Calu3 (cell line): ENCODE results near the gene SEMA6D. TPM values are rescaled to one million over a fixed set of nuclear protein-coding genes. Genes with fewer than 3 reads are reported as not detected.

Experiments used
- BruUV-seq: library from RNA; stranded (reverse); fragments of 400-500 nt; replicated peaks from 2 replicates; lab custom pipeline; 2021; lab: Mats Ljungman, UMichigan
- CTCF ChIA-PET: fragments of 300-600 bp; sonication (Branson Sonifier 250); formaldehyde crosslinking; loops from one replicate; lab custom pipeline; 2022; ENCODE audit warnings: antibody characterized with exemption; lab: Charles Lee
- DNase-seq: peaks from one replicate; pipeline ENCODE4 v3.0.0; 2022
- H3K27ac Mint-ChIP-seq: one replicate; pipeline ENCODE4 v1.8.0; 2022; ENCODE audit warnings: mixed read lengths; ENCODE audit not compliant: unreplicated experiment
- H3K27me3 Mint-ChIP-seq: one replicate; pipeline ENCODE4 v1.8.0; 2022; ENCODE audit warnings: mixed read lengths; ENCODE audit not compliant: unreplicated experiment
- H3K36me3 Mint-ChIP-seq: one replicate; pipeline ENCODE4 v1.8.0; 2022; ENCODE audit warnings: mild to moderate bottlenecking, moderate library complexity, mixed read lengths; ENCODE audit not compliant: insufficient read depth, unreplicated experiment
- H3K4me1 Mint-ChIP-seq: one replicate; pipeline ENCODE4 v1.8.0; 2022; ENCODE audit warnings: mild to moderate bottlenecking, low read depth, mixed read lengths; ENCODE audit not compliant: unreplicated experiment
- H3K4me3 Mint-ChIP-seq: one replicate; pipeline ENCODE4 v1.8.0; 2022; ENCODE audit warnings: mild to moderate bottlenecking, low read depth, moderate library complexity, mixed read lengths; ENCODE audit not compliant: unreplicated experiment
- H3K9me3 Mint-ChIP-seq: one replicate; pipeline ENCODE4 v1.8.0; 2022; ENCODE audit warnings: low read depth, mixed read lengths; ENCODE audit not compliant: unreplicated experiment
- intact Hi-C: fragments of 100-400 bp; cut with micrococcal nuclease; formaldehyde crosslinking; loops from one replicate; pipeline ENCODE4 v1.10.0; 2022; ENCODE audit not compliant: unreplicated experiment
- total RNA-seq: library from RNA; stranded (reverse); gene quantifications from 2 replicates; pipeline ENCODE4 v1.2.3, GENCODE V29; 2022
- TF ChIP-seq, protein P1 (sequence below): fragments of 200-600 bp; IDR thresholded peaks from one replicate; pipeline ENCODE4 v1.8.0; 2022; ENCODE audit warnings: antibody characterized with exemption; ENCODE audit not compliant: unreplicated experiment

The SEMA6D gene
- total RNA-seq, 1 experiment from 2014 or later: not detected

DNA sequence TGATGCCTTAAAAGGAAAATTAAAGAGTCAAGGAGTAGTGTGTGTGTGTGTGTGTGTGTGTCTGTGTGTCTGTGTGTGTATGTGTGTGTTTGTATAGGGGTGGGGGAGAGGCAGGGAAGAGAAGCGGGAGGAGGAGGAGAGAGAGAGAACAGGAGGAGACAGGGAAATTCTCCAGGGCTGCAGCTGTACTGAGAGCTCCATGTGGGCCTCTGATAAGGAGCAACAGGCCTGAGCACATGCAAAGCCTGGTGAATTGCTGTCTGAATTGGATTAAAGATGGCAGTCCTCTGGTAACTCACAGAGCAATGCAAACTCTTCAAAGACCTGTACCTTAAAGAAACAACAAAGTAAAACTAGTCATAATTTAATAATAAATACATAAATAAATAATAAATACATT, 70.6 kb downstream of the SEMA6D start:
- intact Hi-C loops: no loop called here
- Mint-ChIP-seq H3K36me3 (no peaks in the 10 kb centered on the region), H3K9me3 (peaks cover 3% of the 10 kb centered on the region), H3K27ac (no peak overlapping the region), H3K4me3 (no peak overlapping the region), H3K4me1 (no peaks in the 10 kb centered on the region), H3K27me3 (no peaks in the 10 kb centered on the region)
- TF ChIP-seq, protein P1, sequence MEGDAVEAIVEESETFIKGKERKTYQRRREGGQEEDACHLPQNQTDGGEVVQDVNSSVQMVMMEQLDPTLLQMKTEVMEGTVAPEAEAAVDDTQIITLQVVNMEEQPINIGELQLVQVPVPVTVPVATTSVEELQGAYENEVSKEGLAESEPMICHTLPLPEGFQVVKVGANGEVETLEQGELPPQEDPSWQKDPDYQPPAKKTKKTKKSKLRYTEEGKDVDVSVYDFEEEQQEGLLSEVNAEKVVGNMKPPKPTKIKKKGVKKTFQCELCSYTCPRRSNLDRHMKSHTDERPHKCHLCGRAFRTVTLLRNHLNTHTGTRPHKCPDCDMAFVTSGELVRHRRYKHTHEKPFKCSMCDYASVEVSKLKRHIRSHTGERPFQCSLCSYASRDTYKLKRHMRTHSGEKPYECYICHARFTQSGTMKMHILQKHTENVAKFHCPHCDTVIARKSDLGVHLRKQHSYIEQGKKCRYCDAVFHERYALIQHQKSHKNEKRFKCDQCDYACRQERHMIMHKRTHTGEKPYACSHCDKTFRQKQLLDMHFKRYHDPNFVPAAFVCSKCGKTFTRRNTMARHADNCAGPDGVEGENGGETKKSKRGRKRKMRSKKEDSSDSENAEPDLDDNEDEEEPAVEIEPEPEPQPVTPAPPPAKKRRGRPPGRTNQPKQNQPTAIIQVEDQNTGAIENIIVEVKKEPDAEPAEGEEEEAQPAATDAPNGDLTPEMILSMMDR: no peak
- BruUV-seq: no TSS peak
- CTCF ChIA-PET: no interaction called here
- no peak for DNase-seq

DNA sequence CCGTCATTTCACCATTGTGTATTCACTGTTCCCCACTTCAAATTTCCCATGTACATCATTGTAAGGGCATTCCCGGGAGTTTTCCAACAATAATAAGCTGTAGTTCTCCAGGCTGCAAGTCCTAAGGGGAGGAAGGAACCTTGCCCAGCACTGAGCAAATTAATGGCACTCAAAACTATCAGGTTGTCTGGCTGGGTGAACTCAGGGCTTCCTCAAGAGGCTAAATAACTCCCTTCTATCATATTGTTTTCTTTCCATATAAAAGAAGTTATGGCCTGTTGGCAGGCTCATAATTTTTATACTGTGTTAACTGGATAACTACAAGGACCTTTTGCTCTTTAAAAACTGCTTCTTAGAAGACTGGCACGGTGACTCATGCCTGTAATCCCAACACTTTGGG, 71.4 kb downstream of the SEMA6D start:
- no peak overlapping the region for H3K4me3 Mint-ChIP-seq
- CTCF ChIA-PET: no interaction called here
- TF ChIP-seq, protein P1: no peak
- DNase-seq: no peak
- no TSS peak for BruUV-seq
- peaks cover 3% of the 10 kb centered on the region for H3K9me3 Mint-ChIP-seq
- H3K4me1 Mint-ChIP-seq: no peaks in the 10 kb centered on the region
- H3K27me3 Mint-ChIP-seq: no peaks in the 10 kb centered on the region
- H3K36me3 Mint-ChIP-seq: no peaks in the 10 kb centered on the region
- intact Hi-C loops: no loop called here
- no peak overlapping the region for H3K27ac Mint-ChIP-seq

DNA sequence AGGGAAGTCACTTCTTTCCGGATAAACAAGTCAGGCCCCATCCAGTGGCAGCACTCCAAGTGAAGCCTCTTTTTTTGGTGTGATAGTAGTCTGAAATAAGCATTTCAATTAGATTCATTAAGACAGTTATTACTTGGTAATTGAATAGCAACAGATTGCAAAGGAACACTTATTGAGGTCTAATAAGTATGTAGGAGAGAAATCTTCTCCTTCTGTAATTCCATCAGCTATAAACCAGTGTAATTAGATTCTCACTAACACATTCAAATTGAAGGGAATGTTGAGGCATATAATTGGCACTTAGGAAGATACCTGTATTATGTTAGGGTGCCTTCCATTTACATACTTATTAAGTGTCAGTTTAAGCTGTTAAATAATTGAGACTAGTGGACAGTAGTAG, 73.9 kb downstream of the SEMA6D start:
- Mint-ChIP-seq H3K4me1 (no peaks in the 10 kb centered on the region), H3K9me3 (peaks cover 5% of the 10 kb centered on the region), H3K27me3 (no peaks in the 10 kb centered on the region), H3K4me3 (no peak overlapping the region), H3K36me3 (no peaks in the 10 kb centered on the region), H3K27ac (no peak overlapping the region)
- TF ChIP-seq, protein P1: no peak
- BruUV-seq: no TSS peak
- intact Hi-C loops: no loop called here
- CTCF ChIA-PET: interaction anchor here (0.6 kb wide), 1 partner anchor 479 kb away, joined by 4 read pairs; no protein-coding TSS in a partner anchor
- no peak for DNase-seq

DNA sequence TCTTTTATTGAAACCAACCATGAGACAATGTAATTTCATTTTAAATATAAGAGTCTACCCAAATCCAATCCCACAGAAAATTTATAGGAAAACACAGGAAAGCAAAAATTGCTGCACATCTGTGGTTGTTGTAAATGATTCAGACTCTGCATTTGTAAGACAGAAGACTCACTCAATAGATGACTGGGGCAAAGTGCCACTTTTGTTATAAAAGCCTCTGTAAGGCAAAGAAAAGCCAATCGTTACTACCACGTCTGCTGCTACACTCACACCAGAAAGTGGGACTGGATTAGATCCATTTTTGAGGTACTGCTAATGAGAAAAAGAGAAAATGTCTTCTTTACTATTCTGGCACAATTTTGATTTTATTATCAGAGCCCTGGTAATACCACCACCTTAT, 74.9 kb downstream of the SEMA6D start:
- peaks cover 5% of the 10 kb centered on the region for H3K9me3 Mint-ChIP-seq
- no peaks in the 10 kb centered on the region for H3K4me1 Mint-ChIP-seq
- no peak overlapping the region for H3K4me3 Mint-ChIP-seq
- H3K36me3 Mint-ChIP-seq: no peaks in the 10 kb centered on the region
- intact Hi-C loops: no loop called here
- no peaks in the 10 kb centered on the region for H3K27me3 Mint-ChIP-seq
- CTCF ChIA-PET: no interaction called here
- no peak for DNase-seq
- H3K27ac Mint-ChIP-seq: no peak overlapping the region
- BruUV-seq: no TSS peak
- TF ChIP-seq, protein P1: no peak
